ENCODE results near the gene OTUD4.
"Not testable (repeated sequence)": the region's sequence is repeated elsewhere in the genome, so short reads cannot be mapped to it uniquely, and the experiment has no call there.

Gene OTUD4

GRCh38 chr4:145180298-145181090, at the start of gene OTUD4:
Gene OTUD4 (minus strand): TSS chr4:145180589. CDS start chr4:145179973, 616 bp downstream.
- peak; percentile 93 to 95 for DNase-seq

GRCh38 chr4:145223228-145223627, 42.8 kb upstream of the OTUD4 start:
- DNase-seq = not testable (repeated sequence)

- not testable (repeated sequence) for DNase-seq
Observed at GRCh38 chr4:145221529-145221928, 41.1 kb upstream of the OTUD4 start.

GRCh38 chr4:145219090-145219489, 38.7 kb upstream of the OTUD4 start:
- no peak for DNase-seq

- no peak for DNase-seq
Observed at GRCh38 chr4:145218251-145218650, 37.9 kb upstream of the OTUD4 start.

GRCh38 chr4:145217349-145217748, 37.0 kb upstream of the OTUD4 start:
- DNase-seq = no peak

GRCh38 chr4:145216535-145216934, 36.1 kb upstream of the OTUD4 start:
- no peak for DNase-seq

- no peak for DNase-seq
Observed at GRCh38 chr4:145213245-145213644, 32.9 kb upstream of the OTUD4 start.

GRCh38 chr4:145207934-145208333, 27.5 kb upstream of the OTUD4 start:
- DNase-seq = no peak

GRCh38 chr4:145203410-145203809, 23.0 kb upstream of the OTUD4 start:
- DNase-seq = no peak

- DNase-seq = no peak
Observed at GRCh38 chr4:145200366-145200765, 20.0 kb upstream of the OTUD4 start.

GRCh38 chr4:145199051-145199716, 18.8 kb upstream of the OTUD4 start:
- no peak for DNase-seq

- DNase-seq = no peak
Observed at GRCh38 chr4:145196747-145197146, 16.4 kb upstream of the OTUD4 start.

- DNase-seq = no peak
Observed at GRCh38 chr4:145195167-145195952, 15.0 kb upstream of the OTUD4 start.

- no peak for DNase-seq
Observed at GRCh38 chr4:145189981-145190380, 9.6 kb upstream of the OTUD4 start.

GRCh38 chr4:145186729-145187128, 6.3 kb upstream of the OTUD4 start:
- no peak for DNase-seq

GRCh38 chr4:145183581-145183980, 3.2 kb upstream of the OTUD4 start:
- no peak for DNase-seq

GRCh38 chr4:145183023-145183422, 2.6 kb upstream of the OTUD4 start:
- no peak for DNase-seq

- DNase-seq = no peak
Observed at GRCh38 chr4:145182222-145182621, 1.8 kb upstream of the OTUD4 start.

GRCh38 chr4:145181091-145181501, 707 bp upstream of the OTUD4 start:
- no peak for DNase-seq

- DNase-seq = not testable (repeated sequence)
Observed at GRCh38 chr4:145179861-145180297, 510 bp downstream of the OTUD4 start.

GRCh38 chr4:145179281-145179860, 1.0 kb downstream of the OTUD4 start:
- DNase-seq = peak; percentile 82 to 85

- no peak for DNase-seq
Observed at GRCh38 chr4:145178740-145179280, 1.6 kb downstream of the OTUD4 start.
